HepG2 (cell line): ENCODE data around the gene MTFP1. TPM values are rescaled to one million over a fixed set of nuclear protein-coding genes. Genes with fewer than 3 reads are reported as not detected.

Experiments used
- ATAC-seq: fragments of 200-7000 bp; cut with Tn5 transposase; 3 replicates; pipeline ENCODE4 v1.9.1; 2020; ENCODE audit warnings: mild to moderate bottlenecking, moderate library complexity
- BruUV-seq: library from RNA; stranded (reverse); fragments of 400-500 nt; replicated peaks from 2 replicates; lab custom pipeline; 2021; lab: Mats Ljungman, UMichigan
- CTCF ChIA-PET: fragments of 300-600 bp; formaldehyde crosslinking; extraction: SDS; loops from one replicate; lab custom pipeline; 2021; ENCODE audit warnings: low total read pairs, inconsistent platforms, low intra/inter-chr PET ratio; lab: Yijun Ruan, JAX
- POLR2A ChIA-PET: fragments of 350-600 bp; sonication (Branson Sonifier 250); formaldehyde crosslinking; loops from one replicate; lab custom pipeline; 2020; ENCODE audit warnings: antibody characterized with exemption, inconsistent platforms; lab: Yijun Ruan, JAX
- DNase-seq: peaks from one replicate; pipeline ENCODE4 v3.0.0-alpha.2; 2015; ENCODE audit warnings: low spot score
- FAIRE-seq: peaks from 3 replicates; lab custom pipeline; 2011; peaks lifted over from hg19 to GRCh38; lab: Jason Lieb, UNC
- H2AFZ ChIP-seq: one replicate; pipeline ENCODE4 v1.6.1; 2011; ENCODE audit warnings: low read length, inconsistent platforms
- H3K27ac ChIP-seq: fragments of 300-600 bp; 3 replicates; pipeline ENCODE4 v1.8.0; 2011; ENCODE audit warnings: mixed run types, mild to moderate bottlenecking, mixed read lengths, low read length, inconsistent platforms; ENCODE audit not compliant: insufficient read depth; ENCODE audit errors: extremely low read length
- H3K27me3 ChIP-seq, 2 experiments: fragments of 200-600 bp in 1 of 2; 2 replicates in 1 of 2; 3 replicates in 1 of 2; pipeline versions ENCODE4 v1.6.0 to v1.8.0; 2011; ENCODE audit warnings: low read length in 2 of 2, mild to moderate bottlenecking in 2 of 2, moderate library complexity in 2 of 2, inconsistent platforms in 1 of 2; ENCODE audit not compliant: insufficient read depth in 2 of 2, control insufficient read depth in 1 of 2
- H3K36me3 ChIP-seq, 2 experiments: fragments of 200-600 bp in 1 of 2; replicated peaks in 1 of 2; 2 replicates in 1 of 2; 3 replicates in 1 of 2; pipeline versions ENCODE4 v1.5.1 to v1.8.0; 2011; ENCODE audit warnings: low read length in 2 of 2, inconsistent platforms in 1 of 2; ENCODE audit not compliant: insufficient read depth in 2 of 2, control insufficient read depth in 1 of 2
- H3K4me1 ChIP-seq: 2 replicates; pipeline ENCODE4 v1.5.1; 2012; ENCODE audit warnings: low read length, inconsistent platforms; ENCODE audit not compliant: insufficient read depth
- H3K4me2 ChIP-seq: 2 replicates; pipeline ENCODE4 v1.6.0; 2011; ENCODE audit warnings: low read depth, low read length, inconsistent platforms
- H3K4me3 ChIP-seq, 3 experiments: fragments of 200-600 bp in 1 of 3; sonication (generic), shearing (Covaris generic) in 1 of 3; replicated peaks in 1 of 3; 2 replicates each; pipeline ENCODE4 v1.5.1; 2011 to 2016; ENCODE audit warnings: low read length in 3 of 3, inconsistent platforms in 2 of 3, low read depth in 2 of 3, mild to moderate bottlenecking in 2 of 3, control low read depth in 1 of 3, mixed read lengths in 1 of 3; ENCODE audit not compliant: insufficient read depth in 1 of 3
- H3K79me2 ChIP-seq: one replicate; pipeline ENCODE4 v1.6.1; 2011; ENCODE audit warnings: low read length, inconsistent platforms; ENCODE audit not compliant: insufficient read depth
- H3K9ac ChIP-seq: 2 replicates; pipeline ENCODE4 v1.6.0; 2011; ENCODE audit warnings: mild to moderate bottlenecking, low read depth, low read length, inconsistent platforms; ENCODE audit not compliant: insufficient read depth
- H3K9me3 ChIP-seq: 2 replicates; pipeline ENCODE4 v1.5.1; 2012; ENCODE audit warnings: mild to moderate bottlenecking, low read length
- H4K20me1 ChIP-seq: 2 replicates; pipeline ENCODE4 v1.6.0; 2011; ENCODE audit warnings: inconsistent platforms, mild to moderate bottlenecking, low read length, moderate library complexity; ENCODE audit not compliant: insufficient read depth
- FOXJ3 ChIP-seq: sonication (generic); formaldehyde crosslinking; IDR thresholded peaks from 2 replicates; pipeline ENCODE4 v1.4.0; 2020; ENCODE audit warnings: missing genetic modification reagents, mild to moderate bottlenecking, borderline replicate concordance
- HNF4A ChIP-seq: sonication (generic); formaldehyde crosslinking; IDR thresholded peaks from 2 replicates; pipeline ENCODE4 v1.4.0; 2020; ENCODE audit warnings: missing genetic modification reagents
- MAZ ChIP-seq, 2 experiments: sonication (generic) in 1 of 2; formaldehyde crosslinking in 1 of 2; IDR thresholded peaks; 2 replicates each; pipeline versions ENCODE4 v1.5.0 to v1.6.1; 2012 to 2020; ENCODE audit warnings: low read depth in 2 of 2, mild to moderate bottlenecking in 2 of 2, borderline replicate concordance in 1 of 2, improper control_type of control experiment in 1 of 2, low read length in 1 of 2, missing genetic modification reagents in 1 of 2, moderate library complexity in 1 of 2
- SOX6 ChIP-seq, 2 experiments: fragments of 450-650 bp in 1 of 2; sonication (generic) in 1 of 2; formaldehyde crosslinking in 1 of 2; IDR thresholded peaks; 2 replicates each; pipeline versions ENCODE4 v1.4.0 to v1.6.1; 2017 to 2020; ENCODE audit warnings: antibody characterized with exemption in 1 of 2, mild to moderate bottlenecking in 1 of 2, missing genetic modification reagents in 1 of 2
- ZFY ChIP-seq: sonication (generic); formaldehyde crosslinking; IDR thresholded peaks from 2 replicates; pipeline ENCODE4 v1.4.0; 2020; ENCODE audit warnings: missing genetic modification reagents
- ZNF629 ChIP-seq: sonication (generic); formaldehyde crosslinking; conservative IDR thresholded peaks from 2 replicates; pipeline ENCODE4 v1.5.0; 2020; ENCODE audit warnings: missing genetic modification reagents
- WGBS: methylation state at CpG from one replicate; pipeline ENCODE4 v1.1.6; 2017; ENCODE audit warnings: low lambda C conversion rate; 5-methylcytosine and 5-hydroxymethylcytosine counted together
- in situ Hi-C: cut with HindIII; loops from 2 replicates; pipeline ENCODE4 v1.10.0; 2017; ENCODE audit warnings: low pct_unique_long_range_greater_than_20kb; ENCODE audit not compliant: extremely low pct_ligation_motif_present
- intact Hi-C: fragments of 100-400 bp; cut with micrococcal nuclease; formaldehyde crosslinking; loops from one replicate; pipeline ENCODE4 v1.10.0; 2022; ENCODE audit not compliant: unreplicated experiment
- polyA plus RNA-seq, 8 experiments: library from polyadenylated mRNA; depleted of rRNA in 3 of 8; stranded (reverse) in 7 of 8; unstranded in 1 of 8; fragments of >200 nt; fragmentation: Illumina TruSeq in 4 of 8; extraction: Trizol in 4 of 8; gene quantifications; 2 replicates each; pipeline versions ENCODE4 v1.2.1 to v1.2.3, GENCODE V29; 2011 to 2016; ENCODE audit warnings: low read depth in 4 of 8, missing spikeins in 1 of 8, mixed read lengths in 1 of 8; ENCODE audit not compliant: insufficient read depth in 1 of 8
- total RNA-seq, 5 experiments: library from RNA; depleted of rRNA; stranded (reverse); fragments of >200 nt; fragmentation: Illumina TruSeq; extraction: Trizol; gene quantifications; 2 replicates each; pipeline ENCODE4 v1.2.3, GENCODE V29; 2016; ENCODE audit warnings: low read depth in 1 of 5
- TF ChIP-seq, protein P1 (sequence below): sonication (generic); formaldehyde crosslinking; IDR thresholded peaks from 2 replicates; pipeline ENCODE4 v1.4.0; 2020; ENCODE audit warnings: missing genetic modification reagents
- TF ChIP-seq, protein P2 (sequence below): sonication (generic); formaldehyde crosslinking; IDR thresholded peaks from 2 replicates; pipeline ENCODE4 v1.5.0; 2020; ENCODE audit warnings: mild to moderate bottlenecking, missing genetic modification reagents

Gene MTFP1
- total and polyA plus RNA-seq, 2 of the 13 experiments (the other 11 are each of a cell fraction or from before 2014, with no cell fraction given) = 29.5 to 45.6 TPM

DNA sequence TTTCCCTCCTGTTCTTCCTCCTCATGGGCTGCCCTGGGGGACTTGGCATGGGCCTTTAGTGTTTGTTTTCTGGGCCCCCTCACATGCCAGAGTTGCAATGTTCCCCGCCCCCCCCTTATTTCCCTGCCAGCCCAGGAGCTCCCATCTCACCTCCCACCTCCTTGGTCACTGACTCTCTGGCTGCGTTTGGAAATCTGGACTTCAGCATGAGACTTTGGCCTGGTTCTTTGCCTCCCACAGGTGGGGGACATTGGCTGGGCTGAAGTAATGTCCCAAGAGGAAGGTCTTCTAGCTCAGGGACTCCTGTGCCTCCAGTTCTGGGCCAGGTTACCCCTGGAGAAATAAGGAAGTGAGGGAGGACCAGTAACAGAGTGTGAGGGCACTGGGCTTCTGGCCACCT, 7.0 kb downstream of the MTFP1 start (continued):
- TF ChIP-seq, protein P1, sequence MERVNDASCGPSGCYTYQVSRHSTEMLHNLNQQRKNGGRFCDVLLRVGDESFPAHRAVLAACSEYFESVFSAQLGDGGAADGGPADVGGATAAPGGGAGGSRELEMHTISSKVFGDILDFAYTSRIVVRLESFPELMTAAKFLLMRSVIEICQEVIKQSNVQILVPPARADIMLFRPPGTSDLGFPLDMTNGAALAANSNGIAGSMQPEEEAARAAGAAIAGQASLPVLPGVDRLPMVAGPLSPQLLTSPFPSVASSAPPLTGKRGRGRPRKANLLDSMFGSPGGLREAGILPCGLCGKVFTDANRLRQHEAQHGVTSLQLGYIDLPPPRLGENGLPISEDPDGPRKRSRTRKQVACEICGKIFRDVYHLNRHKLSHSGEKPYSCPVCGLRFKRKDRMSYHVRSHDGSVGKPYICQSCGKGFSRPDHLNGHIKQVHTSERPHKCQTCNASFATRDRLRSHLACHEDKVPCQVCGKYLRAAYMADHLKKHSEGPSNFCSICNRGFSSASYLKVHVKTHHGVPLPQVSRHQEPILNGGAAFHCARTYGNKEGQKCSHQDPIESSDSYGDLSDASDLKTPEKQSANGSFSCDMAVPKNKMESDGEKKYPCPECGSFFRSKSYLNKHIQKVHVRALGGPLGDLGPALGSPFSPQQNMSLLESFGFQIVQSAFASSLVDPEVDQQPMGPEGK (CRISPR knock-in tag) = 0 out of 2 replicates have a peak, but pooled peaks have one; percentile 32
- TF ChIP-seq HNF4A (CRISPR knock-in tag) = peak; percentile 71
- no peak for TF ChIP-seq ZFY (CRISPR knock-in tag)
- TF ChIP-seq FOXJ3 (CRISPR knock-in tag) = no peak
- TF ChIP-seq, protein P2, sequence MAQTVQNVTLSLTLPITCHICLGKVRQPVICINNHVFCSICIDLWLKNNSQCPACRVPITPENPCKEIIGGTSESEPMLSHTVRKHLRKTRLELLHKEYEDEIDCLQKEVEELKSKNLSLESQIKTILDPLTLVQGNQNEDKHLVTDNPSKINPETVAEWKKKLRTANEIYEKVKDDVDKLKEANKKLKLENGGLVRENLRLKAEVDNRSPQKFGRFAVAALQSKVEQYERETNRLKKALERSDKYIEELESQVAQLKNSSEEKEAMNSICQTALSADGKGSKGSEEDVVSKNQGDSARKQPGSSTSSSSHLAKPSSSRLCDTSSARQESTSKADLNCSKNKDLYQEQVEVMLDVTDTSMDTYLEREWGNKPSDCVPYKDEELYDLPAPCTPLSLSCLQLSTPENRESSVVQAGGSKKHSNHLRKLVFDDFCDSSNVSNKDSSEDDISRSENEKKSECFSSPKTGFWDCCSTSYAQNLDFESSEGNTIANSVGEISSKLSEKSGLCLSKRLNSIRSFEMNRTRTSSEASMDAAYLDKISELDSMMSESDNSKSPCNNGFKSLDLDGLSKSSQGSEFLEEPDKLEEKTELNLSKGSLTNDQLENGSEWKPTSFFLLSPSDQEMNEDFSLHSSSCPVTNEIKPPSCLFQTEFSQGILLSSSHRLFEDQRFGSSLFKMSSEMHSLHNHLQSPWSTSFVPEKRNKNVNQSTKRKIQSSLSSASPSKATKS (CRISPR knock-in tag) = no peak
- TF ChIP-seq MAZ (IDR thresholded peaks at IDR 0.05; ENCODE audit: borderline replicate concordance, low read depth, low read length) = no peak
- no peak for TF ChIP-seq MAZ (CRISPR knock-in tag; IDR thresholded peaks at IDR 0.05; ENCODE audit: low read depth)

DNA sequence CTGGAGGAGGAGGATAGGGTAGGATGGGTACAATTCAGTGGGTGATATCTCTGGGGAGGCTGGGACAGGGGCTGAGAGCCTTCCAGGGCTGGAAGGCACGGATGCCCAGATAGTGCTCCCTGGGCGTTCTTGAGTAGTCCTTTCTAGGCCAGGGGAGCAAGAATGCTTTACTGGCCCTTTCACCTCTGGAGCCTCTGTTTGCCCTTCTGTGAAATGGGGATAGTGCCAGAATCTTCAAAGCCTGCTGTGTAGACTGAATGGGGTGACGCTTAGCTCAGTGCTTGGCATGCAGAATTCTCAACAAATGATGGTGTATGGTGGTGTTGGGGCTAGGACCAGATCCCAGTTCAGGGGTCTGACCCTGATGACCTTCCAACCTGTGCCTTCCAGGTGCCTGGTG, 7.7 kb downstream of the MTFP1 start:
- no peak for FAIRE-seq
- H3K4me1 ChIP-seq = peaks cover 42% of the 10 kb centered on the region
- in situ Hi-C loops = no loop called here
- TF ChIP-seq ZNF629 (CRISPR knock-in tag) (peak; percentile 87), SOX6 (IDR thresholded peaks at IDR 0.05) (no peak), SOX6 (CRISPR knock-in tag; IDR thresholded peaks at IDR 0.05) (no peak)
- TF ChIP-seq, all 625 proteins: peak for 1
- H3K4me3 ChIP-seq = no peak overlapping the region
- ChIA-PET POLR2A (interaction anchor here (1.3 to 2.8 kb wide), 2 partner anchors 10 to 14 kb away, joined by 4 to 26 read pairs; no protein-coding TSS in a partner anchor), CTCF (interaction anchor here (1.1 kb wide), 1 partner anchor 42 kb away, joined by 4 read pairs; no protein-coding TSS in a partner anchor)
- ATAC-seq (no peak), DNase-seq (no peak)
- WGBS = 89% methylated on average over 1 of the region's 3 CpGs
- no peak overlapping the region for H3K4me2 ChIP-seq
- no peak overlapping the region for H2AFZ ChIP-seq
- intact Hi-C loops = no loop called here
- BruUV-seq = no TSS peak
- no peak overlapping the region for H3K9ac ChIP-seq
- no peak overlapping the region for H3K27ac ChIP-seq
- 0 out of 5 replicates have a peak, but pooled peaks cover 0 to 4% of the 10 kb centered on the region in 2 experiments for H3K27me3 ChIP-seq
- H3K79me2 ChIP-seq = no peaks in the 10 kb centered on the region
- H3K36me3 ChIP-seq = no peaks in the 10 kb centered on the region; a peak in 1 of 5 replicates
- H3K9me3 ChIP-seq = no peaks in the 10 kb centered on the region
- H4K20me1 ChIP-seq = no peaks in the 10 kb centered on the region
